ENCODE results near the gene PHACTR1. TPM values are rescaled to one million over a fixed set of nuclear protein-coding genes. Genes with fewer than 3 reads are reported as not detected.
A peak's percentile ranks its signal among the peaks of the same experiment; 100 is the strongest.

PHACTR1 gene
- total RNA-seq, 1 donor from 2014 or later = 8.4 TPM

- H3K36me3 ChIP-seq = peaks cover 40 to 66% of the 10 kb centered on the region in 2 donors
Observed at GRCh38 chr6:13285705-13286104, 569.1 kb downstream of the PHACTR1 start.

GRCh38 chr6:13286181-13286580 lies 569.6 kb downstream of the PHACTR1 start:
- Histone ChIP-seq H3K4me3 (no peak overlapping the region), H3K27me3 (no peaks in the 10 kb centered on the region), H3K9me3 (no peaks in the 10 kb centered on the region), H3K4me1 (peaks cover 0 to 6% of the 10 kb centered on the region in 2 donors), H3K27ac (no peak overlapping the region), H3K36me3 (peaks cover 40 to 61% of the 10 kb centered on the region in 2 donors)
- TF ChIP-seq CTCF (IDR thresholded peaks at IDR 0.05) = no peak
- intact Hi-C loops (cut with DNase I) = no loop called here
- peak in 1 of 2 donors; percentile 45 for DNase-seq (ENCODE audit: low spot score in 2 of 2)

More at GRCh38 chr6:13285705-13286104, 569.1 kb downstream of the PHACTR1 start:
- Histone ChIP-seq H3K9me3 (no peaks in the 10 kb centered on the region), H3K27ac (no peak overlapping the region), H3K27me3 (no peaks in the 10 kb centered on the region), H3K4me1 (peaks cover 0 to 6% of the 10 kb centered on the region in 2 donors), H3K4me3 (no peak overlapping the region)
- intact Hi-C loops (cut with DNase I) = no loop called here
- no peak for TF ChIP-seq CTCF (IDR thresholded peaks at IDR 0.05)
- peak in 1 of 2 donors; percentile 15 for DNase-seq (ENCODE audit: low spot score in 2 of 2)

- Histone ChIP-seq H3K4me3 (no peak overlapping the region), H3K27me3 (no peaks in the 10 kb centered on the region), H3K4me1 (peaks cover 0 to 6% of the 10 kb centered on the region in 2 donors), H3K27ac (no peak overlapping the region), H3K9me3 (no peaks in the 10 kb centered on the region), H3K36me3 (peaks cover 40 to 52% of the 10 kb centered on the region in 2 donors)
- intact Hi-C loops (cut with DNase I) = no loop called here
- TF ChIP-seq CTCF (IDR thresholded peaks at IDR 0.05) = no peak
- no peak for DNase-seq (ENCODE audit: low spot score in 2 of 2)
Observed at GRCh38 chr6:13287104-13287503, 570.5 kb downstream of the PHACTR1 start.

- Histone ChIP-seq H3K9me3 (no peaks in the 10 kb centered on the region), H3K4me1 (peaks cover 0 to 6% of the 10 kb centered on the region in 2 donors), H3K4me3 (no peak overlapping the region), H3K36me3 (peaks cover 38 to 48% of the 10 kb centered on the region in 2 donors), H3K27ac (peak overlapping the region in 1 of 2 donors; percentile 50), H3K27me3 (no peaks in the 10 kb centered on the region)
- DNase-seq (ENCODE audit: low spot score in 2 of 2) = no peak
- no peak for TF ChIP-seq CTCF (IDR thresholded peaks at IDR 0.05)
- intact Hi-C loops (cut with DNase I) = no loop called here
Observed at GRCh38 chr6:13288481-13288880, 571.9 kb downstream of the PHACTR1 start.

- H3K4me1 ChIP-seq = peaks cover 0 to 6% of the 10 kb centered on the region in 2 donors
- H3K4me3 ChIP-seq = no peak overlapping the region
- H3K27ac ChIP-seq = peak overlapping the region in 1 of 2 donors; percentile 50
- intact Hi-C loops (cut with DNase I) = no loop called here
- H3K27me3 ChIP-seq = no peaks in the 10 kb centered on the region
- no peak for DNase-seq (ENCODE audit: low spot score in 2 of 2)
- TF ChIP-seq CTCF (IDR thresholded peaks at IDR 0.05) = no peak
- H3K36me3 ChIP-seq = peaks cover 35 to 46% of the 10 kb centered on the region in 2 donors
- H3K9me3 ChIP-seq = no peaks in the 10 kb centered on the region
Observed at GRCh38 chr6:13288969-13289391, 572.4 kb downstream of the PHACTR1 start.

Measured in ascending aorta (tissue), 2 donors.